HG02759 (cell line): ENCODE data around the gene CYP2J2.
"Not testable (repeated sequence)": the region's sequence is repeated elsewhere in the genome, so short reads cannot be mapped to it uniquely, and the experiment has no call there.

Experiments
- ATAC-seq: cut with Tn5 transposase; IDR thresholded peaks from one replicate; pipeline ENCODE4 v1.9.1; 2021; ENCODE audit warnings: mild to moderate bottlenecking, moderate library complexity; ENCODE audit not compliant: unreplicated experiment

The CYP2J2 gene

DNA sequence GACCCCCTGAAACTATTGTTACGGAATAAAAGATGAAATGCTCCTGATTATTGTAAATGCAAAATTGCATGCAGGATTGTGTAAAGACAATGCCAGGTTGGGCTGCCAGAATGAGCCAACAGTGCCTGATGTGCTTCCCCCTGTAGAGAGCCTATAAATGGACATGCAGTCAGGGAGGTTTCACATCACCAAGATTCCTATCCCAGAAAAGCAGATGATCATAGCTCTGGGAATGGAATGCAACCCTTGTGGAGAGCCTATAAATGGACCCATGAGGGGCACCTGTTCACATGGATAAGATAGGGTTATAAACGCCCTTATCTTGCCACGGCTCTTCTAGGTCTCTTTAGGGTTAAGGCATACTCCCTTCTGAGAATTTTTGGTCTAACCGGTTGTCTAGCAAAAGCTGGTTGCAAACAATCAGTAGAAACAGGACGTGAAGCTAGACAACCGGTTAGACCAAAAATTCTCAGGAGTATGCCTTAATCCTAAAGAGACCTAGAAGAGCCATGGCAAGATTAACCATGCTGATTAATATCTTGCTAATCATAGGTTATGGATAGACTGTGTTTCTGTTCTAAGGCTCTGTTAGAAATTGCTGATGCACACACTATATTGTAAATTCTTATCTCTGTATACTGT lies 5.2 kb downstream of the CYP2J2 start:
- ATAC-seq, result not testable (repeated sequence)

DNA sequence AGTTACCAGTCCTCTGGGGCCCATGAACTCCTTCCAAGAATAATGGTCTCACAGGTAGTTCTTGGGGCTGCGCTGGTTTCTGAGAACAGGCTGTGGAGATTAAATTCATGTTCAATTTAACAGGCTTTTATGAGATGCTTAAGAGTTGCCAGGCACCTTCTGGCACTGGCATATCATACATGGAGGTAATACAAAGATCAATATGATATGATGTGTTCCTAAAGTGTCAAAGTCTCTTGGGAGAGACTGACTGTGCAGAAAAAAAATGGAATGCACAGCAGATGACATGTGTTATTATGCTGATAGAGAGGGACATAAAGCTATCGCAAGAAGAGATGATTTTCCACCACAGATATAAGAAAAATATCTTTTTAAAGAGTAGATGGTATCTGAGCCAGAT lies 6.8 kb downstream of the CYP2J2 start:
- ATAC-seq, result no peak

DNA sequence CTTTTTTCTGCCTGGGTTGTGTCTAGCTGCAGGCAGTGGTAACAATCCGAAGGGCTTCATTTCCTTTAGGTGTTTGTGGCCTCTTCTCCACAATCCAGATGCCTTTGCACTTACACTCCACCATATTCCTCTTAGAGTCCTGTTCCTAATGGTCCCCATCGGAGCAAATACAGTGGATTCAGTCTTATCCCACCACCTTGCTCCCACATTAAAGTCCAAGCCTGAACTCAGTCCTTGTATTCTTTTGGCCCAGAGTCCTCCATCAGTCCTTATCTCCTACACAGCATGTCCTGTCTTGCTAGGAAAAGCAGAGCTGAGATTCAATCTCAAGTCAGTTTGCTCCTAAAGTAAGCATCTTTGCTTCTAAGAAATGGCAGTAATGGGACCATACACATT lies 8.8 kb downstream of the CYP2J2 start:
- no peak for ATAC-seq

DNA sequence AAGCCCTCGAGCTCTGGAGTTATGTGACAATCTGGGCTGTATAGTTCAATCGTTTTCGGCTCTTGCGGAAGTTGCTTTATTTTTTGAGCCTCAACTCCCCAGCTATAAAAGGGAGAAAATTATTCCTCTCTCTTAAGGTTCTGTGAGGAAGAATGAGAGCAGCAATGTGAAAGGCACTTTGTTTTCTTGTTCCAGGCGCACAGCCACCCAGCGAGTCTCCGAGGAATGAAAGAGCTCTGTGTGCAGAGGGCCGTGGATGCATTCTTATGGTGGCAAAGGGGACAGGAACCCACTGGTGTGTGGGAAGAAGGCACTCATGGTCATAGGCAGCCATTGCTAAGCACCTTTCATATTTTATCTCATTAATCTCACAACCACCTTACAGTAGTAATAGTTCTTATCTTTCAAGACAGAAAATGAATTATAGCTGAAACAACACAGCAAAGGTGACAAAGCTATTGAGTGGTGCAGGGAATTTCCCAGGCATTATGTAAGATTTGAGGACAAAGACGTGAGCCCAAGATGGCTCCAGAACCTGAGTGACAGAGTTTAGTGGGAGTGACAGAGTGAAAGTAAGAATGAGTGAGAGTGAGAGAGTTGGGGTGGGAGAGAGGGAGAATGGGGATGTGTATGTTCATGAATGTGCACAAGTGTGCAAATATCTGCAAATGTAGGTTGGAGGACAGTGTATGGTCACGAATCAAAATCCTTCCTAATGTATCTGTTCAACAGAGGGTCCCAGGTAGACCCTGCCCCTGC lies 9.4 kb downstream of the CYP2J2 start:
- ATAC-seq, result no peak

DNA sequence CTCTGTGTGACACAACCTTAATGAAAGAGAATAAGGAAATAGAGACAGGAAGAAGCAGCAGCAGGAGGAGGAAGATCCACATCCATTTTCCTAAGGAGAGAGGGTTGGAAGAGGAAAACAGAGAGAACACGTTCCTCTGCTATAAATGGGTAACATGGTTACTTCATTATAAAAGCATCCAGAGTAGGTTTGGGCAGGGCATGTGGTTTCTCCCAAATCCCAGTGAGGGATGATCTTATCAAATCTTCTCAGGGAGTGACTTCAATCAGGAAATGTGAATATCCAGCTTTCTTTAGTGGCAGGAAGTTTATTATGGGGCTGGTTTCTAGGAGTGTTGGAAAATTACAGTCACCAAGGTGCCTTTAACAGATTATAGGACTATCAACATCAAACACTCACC lies 11.1 kb downstream of the CYP2J2 start:
- no peak for ATAC-seq

DNA sequence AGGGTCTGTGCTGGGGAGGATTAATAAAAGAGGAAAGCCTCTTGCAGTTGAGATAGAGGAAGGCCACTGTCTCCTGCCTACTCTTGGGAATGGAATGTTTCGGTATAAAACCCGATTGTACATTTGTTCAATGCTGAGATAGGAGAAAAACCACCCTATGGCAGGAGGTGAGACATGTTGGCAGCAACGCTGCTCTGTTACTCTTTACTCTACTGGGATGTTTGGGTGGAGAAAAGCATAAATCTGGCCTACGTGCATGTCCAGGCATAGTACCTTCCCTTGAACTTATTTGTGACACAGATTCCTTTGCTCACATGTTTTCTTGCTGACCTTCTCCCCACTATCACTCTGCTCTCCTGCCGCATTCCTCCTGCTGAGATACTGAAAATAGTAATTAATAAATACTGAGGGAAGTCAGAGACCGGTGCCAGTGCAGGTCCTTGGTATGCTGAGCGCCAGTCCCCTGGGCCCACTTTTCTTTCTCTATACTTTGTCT lies 11.7 kb downstream of the CYP2J2 start:
- not testable (repeated sequence) for ATAC-seq

DNA sequence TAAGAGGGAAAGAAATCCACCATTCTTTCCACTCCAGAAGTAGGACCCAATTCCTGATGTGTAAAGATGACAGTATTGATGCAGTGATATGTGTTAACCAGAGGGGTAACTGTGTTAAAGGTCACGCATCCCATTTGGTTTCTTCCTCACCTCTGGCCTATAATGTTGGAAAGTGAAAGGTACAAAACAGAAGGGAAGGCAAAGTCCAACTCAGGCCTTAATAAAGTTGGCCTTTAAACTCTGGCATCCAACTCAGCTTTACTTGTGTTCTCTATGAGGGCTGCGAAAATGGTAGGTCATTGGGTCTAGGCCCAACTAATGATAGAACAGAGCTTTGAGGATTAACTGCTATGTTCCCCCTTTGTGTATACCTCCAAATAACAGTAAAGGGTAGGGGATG lies 17.9 kb downstream of the CYP2J2 start:
- ATAC-seq, result no peak

DNA sequence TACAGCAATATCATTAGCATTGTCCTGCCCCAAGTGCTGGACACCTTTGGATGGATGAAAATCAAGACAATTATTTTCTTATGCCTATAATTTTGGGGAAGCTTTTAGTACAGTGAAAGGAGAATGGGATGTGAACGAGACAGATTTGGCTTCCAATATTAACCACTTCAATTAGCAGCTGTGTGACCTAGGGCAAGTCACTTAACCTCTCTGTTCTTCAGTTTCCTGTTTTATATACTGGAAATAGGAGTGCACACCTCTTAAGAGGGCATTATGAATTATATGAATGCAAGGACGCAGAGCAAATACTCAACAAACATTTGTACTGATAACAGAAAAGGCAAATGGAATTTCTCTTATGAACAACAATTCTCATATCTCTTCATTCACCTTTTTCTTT lies 18.5 kb downstream of the CYP2J2 start:
- no peak for ATAC-seq

DNA sequence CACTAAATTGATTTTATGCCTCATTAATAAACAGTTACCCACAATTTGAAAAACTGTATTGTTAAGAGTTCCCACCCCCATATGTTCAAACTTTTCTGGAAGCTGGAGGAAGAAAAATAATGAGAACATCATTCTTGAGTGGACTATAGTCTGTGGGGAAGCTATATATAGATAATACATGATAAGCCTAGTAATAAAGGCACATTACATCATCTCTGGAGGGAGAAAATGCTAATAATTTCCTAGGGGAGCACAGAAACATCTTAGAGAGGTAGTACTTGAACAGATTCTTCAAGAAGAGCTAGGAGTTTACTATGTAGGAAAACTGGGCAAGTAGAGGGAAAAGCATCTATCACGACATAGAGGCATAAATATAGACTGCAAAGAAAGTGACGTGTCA lies 19.6 kb downstream of the CYP2J2 start:
- ATAC-seq, result no peak

DNA sequence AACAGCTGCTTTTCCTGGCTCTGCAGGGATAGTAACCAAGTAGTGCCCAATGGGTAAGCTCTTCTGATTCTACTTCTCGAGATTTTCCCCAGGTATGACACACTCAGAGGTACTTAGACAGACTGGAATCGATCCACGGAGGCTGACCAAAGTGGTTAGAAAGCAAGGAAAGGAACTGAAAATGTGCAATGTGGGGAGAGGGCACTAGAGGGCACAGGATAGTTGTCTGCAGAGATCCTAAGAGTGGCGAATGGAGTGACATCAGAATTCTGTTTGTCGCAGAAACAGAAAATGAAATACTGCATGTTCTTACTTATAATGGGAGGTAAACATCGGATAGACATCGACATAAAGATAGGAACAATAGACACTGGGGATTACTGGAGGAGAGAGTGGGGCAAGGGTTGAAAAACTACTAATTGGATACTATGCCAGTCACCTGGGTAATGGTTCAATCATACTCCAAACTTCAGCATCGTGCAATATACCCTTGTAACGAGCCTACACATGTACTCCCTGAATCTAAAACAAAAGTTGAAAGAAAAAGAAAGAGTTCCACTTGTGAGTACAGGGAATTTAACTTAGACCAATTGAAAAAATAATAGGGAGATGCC lies 23.3 kb downstream of the CYP2J2 start:
- peak; percentile 57 for ATAC-seq

DNA sequence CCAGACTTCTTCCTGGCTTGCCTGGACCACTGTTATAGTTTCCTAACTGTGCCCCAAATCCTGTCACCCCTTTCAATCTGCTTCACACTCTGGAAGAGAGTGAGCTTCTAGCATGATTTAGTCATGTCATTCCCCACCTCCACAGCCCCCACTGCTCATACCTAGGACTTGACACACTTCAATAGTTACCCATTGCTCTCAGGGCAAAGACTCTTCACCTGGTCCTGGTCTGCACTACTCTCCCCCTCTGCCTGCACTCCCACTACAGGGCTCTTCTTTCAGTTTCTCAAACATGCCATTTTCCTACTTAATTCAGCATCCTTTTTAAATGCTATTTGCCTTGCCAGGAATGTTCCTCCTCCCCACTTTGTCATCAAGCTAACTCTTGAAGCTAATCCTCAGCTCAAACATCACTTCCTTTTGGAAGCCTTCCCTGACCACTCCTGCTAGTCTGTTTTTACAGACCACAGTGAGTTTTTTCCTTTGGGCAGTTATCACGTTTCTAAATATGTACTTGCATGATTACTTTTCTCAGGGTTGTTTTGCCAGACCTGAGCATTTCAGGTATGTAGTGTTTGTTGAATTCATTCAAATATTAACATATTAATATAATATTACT lies 24.7 kb downstream of the CYP2J2 start:
- ATAC-seq, result no peak

DNA sequence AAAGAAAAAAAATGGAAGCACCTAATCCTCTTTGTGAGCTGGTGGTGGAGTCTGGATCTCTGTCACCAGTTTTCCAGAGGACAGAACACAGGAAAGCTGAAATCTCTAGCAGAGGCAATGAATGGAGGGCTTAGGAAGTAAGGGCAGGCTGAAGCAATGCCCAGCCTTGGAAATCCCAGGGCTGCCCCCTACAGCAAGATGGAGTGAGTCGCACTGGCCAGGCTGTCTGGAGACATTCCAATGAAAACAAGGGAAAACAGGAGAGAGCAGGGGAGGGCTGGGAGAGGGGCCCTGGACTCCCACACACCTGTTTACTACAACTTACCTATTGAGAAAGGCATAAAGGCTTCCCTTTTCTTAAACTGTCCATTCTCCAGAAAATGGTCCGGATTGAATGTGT lies 25.9 kb downstream of the CYP2J2 start:
- ATAC-seq, result no peak

DNA sequence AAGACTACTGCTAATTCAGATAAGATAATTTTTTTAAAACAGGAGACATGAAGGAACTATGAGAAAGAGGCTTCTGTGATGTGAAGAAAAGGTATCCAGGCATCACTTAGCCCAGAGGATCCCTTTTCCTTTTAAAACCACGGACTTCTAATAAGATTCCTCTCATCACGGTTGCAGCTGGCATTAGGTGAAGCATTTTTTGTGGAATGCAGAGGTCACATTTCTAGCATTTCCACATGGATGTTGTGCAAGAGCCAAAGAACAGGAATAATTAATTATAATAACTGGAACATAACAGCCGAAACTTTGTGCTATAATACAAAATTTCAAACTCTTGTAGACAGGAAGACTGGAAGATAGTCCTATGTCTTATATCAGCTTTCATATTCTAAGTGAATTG lies 27.6 kb downstream of the CYP2J2 start:
- no peak for ATAC-seq

DNA sequence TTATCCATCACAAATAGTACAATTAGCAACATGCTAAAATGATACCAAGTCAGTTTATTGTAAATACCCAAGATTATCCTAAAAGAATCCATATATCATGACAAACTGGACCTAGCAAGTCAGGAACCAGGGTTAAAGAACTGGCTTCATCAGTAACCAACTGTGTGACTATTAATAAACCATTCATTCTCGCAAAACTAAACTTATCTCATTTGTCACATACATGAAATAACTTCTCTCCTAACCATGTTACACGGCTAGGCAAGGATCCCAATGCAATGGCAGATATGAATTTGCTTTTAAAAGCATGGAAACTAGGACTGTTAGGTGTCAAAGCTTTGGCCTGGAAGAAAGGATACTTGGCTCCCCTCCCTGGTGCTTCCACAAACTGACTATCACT lies 29.4 kb downstream of the CYP2J2 start:
- ATAC-seq, result no peak

DNA sequence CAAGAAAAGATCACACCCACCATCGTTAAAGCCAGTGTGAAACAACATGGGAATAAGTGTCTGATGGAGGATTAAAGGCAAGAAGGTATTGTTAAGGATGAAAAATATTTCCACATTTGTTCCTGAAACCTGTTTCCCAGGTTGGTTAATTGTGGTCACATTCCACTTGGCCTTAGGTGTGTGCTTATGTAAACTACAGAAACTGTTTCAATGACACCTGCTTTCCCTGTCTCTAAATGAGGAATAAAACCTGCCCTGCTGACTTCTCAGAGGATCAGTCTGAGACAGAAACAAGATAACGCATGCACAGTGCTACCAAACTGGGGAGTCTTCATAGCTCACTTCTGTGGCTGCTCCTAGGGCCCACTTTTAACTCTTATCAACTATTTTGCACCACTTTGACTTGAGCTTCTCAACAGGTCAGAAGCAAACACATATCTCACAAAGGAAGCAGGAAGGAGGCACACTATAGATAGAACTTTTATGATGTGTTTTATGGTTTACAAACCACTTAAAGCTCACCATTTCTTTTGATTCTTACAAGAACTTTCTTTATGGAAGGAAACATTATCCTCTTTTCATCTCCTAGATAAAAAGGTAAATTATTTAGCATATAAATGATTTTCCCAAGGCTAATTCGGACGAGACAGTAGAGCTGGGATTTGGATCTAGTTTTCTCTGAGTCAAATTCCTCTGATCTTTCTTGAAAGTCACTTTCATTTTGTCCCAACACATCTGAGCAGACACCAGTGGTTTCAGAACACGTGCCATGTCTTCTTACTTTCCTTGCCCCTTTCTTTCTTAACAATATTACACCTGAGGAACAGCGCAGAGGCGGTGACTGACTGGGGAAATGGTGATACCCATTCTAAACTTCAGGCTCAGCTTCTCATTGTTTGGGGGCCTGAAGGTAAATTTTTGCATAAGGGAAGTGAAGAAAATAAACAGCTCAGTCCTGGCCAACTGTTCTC lies 33.4 kb downstream of the CYP2J2 start:
- ATAC-seq, result no peak

DNA sequence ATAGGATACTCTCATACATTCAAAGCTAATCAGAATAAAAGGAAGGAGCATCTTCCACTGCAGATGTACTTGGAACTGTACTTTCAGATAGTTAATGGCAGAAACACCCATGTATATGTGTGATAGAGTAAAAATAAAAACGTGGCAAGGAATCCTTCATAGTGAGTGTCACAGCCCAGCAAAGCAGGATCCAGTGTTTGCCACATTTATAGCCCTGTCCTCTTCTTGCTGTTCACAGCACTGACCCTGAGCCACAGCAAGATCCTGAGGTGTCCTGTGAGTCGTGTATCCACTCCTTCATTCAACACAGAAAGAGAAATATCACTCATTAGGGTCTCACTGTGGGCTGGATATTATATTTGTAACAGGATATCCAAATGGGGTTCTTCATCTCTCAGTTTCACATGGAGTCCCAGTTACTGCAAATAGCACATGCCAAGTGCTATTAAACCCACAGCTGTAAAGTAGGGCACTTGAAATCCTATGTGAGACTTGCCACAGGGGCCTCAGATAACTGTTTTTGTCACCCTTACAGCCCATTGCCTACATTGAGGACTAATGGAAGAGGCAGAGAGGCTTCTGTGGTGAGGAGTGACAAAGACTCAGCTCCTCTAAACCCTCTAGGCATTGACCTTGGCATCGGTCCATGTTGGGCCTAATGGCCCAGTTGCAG lies 41.3 kb downstream of the CYP2J2 start:
- no peak for ATAC-seq

DNA sequence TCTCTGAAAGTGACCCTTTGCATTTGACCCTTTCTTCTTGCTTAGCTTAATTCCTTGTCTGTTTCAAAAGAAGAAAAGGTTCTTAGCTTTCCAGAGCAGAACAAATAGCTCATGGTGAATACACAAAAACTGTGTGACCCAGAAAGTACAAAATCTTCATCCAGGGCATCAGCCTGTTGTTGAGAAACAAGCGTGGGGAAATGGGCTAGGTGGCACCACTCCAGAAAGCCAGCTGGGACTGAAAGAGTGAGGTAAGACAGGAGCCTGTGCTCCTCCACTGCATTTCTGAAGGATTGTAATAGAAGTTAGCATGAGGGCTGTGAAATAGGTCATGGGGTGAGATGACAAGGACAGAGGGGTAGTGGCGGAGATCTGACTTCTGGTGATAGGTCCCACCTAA lies 45.8 kb downstream of the CYP2J2 start:
- ATAC-seq, result no peak

DNA sequence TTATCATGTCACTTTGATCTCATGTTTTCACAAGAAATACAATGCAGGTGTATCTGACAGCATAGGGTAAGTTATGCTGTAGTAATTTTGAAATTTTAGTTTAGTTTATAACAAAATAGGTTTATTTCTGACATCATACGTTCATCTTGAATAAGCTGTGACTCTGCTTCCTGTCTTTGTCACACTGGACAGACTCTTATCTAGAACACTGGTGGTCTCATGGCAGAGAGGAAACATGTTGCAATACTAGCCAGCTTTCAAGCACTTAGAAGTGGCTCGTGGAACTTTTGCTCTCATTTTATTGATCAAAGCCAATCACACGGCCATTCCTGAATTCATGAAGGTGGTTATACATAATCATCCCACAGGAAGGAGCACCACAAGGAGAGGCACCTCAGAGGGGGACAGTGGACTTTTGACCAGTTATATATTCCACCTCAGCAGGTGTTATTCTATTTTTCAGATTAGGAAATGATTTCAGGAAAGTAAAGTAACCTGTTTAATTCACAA lies 46.5 kb downstream of the CYP2J2 start:
- ATAC-seq, result no peak

DNA sequence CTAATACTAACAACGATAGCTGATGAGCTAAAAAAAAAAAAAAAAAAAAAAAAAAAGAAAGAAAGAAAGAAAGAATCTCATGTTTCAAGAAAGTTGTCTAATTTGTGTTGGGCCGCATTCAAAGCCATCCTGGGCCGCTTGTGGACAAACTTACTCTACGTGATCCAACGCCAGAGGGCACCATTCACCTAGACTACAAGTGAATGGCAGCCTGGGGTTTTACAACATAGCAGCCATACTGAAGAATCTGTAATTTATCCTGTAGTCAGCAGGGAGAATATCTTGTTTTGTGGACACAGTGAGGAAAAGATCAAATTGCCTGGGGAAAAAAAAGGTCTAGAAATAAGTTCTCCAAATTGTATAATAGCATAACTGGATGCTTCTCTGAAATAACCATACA lies 47.0 kb downstream of the CYP2J2 start:
- peak; percentile 61 for ATAC-seq

DNA sequence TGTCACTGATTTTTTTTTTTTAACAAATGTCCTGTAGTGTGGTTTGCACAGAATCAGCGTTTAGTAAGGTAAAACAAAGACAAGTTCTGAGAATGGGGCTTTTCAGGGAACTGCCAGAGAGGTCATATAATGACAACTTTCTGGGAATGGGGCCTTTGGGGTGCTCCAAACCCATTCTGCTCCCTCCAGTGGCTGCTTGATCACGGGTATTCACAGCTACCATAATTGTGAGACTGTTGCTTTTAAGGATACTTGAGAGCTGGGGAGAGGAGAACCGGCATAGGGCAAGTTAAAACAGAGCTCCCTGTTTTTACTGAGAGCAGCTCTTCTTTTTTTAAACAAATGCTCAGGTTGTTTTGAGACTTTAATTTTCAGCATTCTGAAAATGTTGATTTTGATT lies 48.2 kb downstream of the CYP2J2 start:
- ATAC-seq, result no peak
